Caco-2 (cell line): ENCODE measurements around the gene TEKT4. TPM values are rescaled to one million over a fixed set of nuclear protein-coding genes. Genes with fewer than 3 reads are reported as not detected.
"Not testable (repeated sequence)": the region's sequence is repeated elsewhere in the genome, so short reads cannot be mapped to it uniquely, and the experiment has no call there.

Source experiments
- BruUV-seq: library from RNA; stranded (reverse); fragments of 400-500 nt; replicated peaks from 2 replicates; lab custom pipeline; 2021; lab: Mats Ljungman, UMichigan
- CTCF ChIA-PET: fragments of 300-600 bp; sonication (Branson Sonifier 250); formaldehyde crosslinking; loops from one replicate; lab custom pipeline; 2022; ENCODE audit warnings: antibody characterized with exemption; lab: Charles Lee
- POLR2A ChIA-PET: fragments of 300-600 bp; sonication (Branson Sonifier 250); formaldehyde crosslinking; loops from one replicate; lab custom pipeline; 2022; ENCODE audit warnings: antibody characterized with exemption; lab: Charles Lee
- DNase-seq, 2 experiments: peaks; one replicate each; pipeline versions ENCODE4 v3.0.0 to v3.0.0-alpha.2; 2020 to 2022
- H3K27me3 ChIP-seq: replicated peaks from 2 replicates; pipeline ENCODE4 v1.6.0; 2011; ENCODE audit warnings: low read length; ENCODE audit not compliant: control insufficient read depth, insufficient read depth
- H3K36me3 ChIP-seq: 2 replicates; pipeline ENCODE4 v1.5.1; 2011; ENCODE audit warnings: low read length; ENCODE audit not compliant: control insufficient read depth, insufficient read depth
- H3K4me1 ChIP-seq: fragments of 250-450 bp; sonication (Bioruptor Pico); 2 replicates; pipeline ENCODE4 v1.5.1; 2020; ENCODE audit warnings: mild to moderate bottlenecking
- H3K4me3 ChIP-seq: 2 replicates; pipeline ENCODE4 v1.5.1; 2011; ENCODE audit warnings: low read depth, mild to moderate bottlenecking, control low read depth, low read length
- H3K9me3 ChIP-seq: fragments of 250-450 bp; sonication (Bioruptor Pico); 2 replicates; pipeline ENCODE4 v1.5.1; 2020; ENCODE audit warnings: mild to moderate bottlenecking, moderate library complexity
- H3K27ac Mint-ChIP-seq: one replicate; pipeline ENCODE4 v1.8.0; 2022; ENCODE audit warnings: mixed read lengths; ENCODE audit not compliant: unreplicated experiment
- H3K27me3 Mint-ChIP-seq: one replicate; pipeline ENCODE4 v1.8.0; 2022; ENCODE audit warnings: mixed read lengths; ENCODE audit not compliant: insufficient read depth, unreplicated experiment
- H3K36me3 Mint-ChIP-seq: one replicate; pipeline ENCODE4 v1.8.0; 2022; ENCODE audit warnings: mild to moderate bottlenecking, mixed read lengths; ENCODE audit not compliant: insufficient read depth, unreplicated experiment
- H3K4me1 Mint-ChIP-seq: one replicate; pipeline ENCODE4 v1.8.0; 2022; ENCODE audit warnings: low read depth, mixed read lengths; ENCODE audit not compliant: unreplicated experiment
- H3K4me3 Mint-ChIP-seq: one replicate; pipeline ENCODE4 v1.8.0; 2022; ENCODE audit warnings: mild to moderate bottlenecking, moderate library complexity, mixed read lengths; ENCODE audit not compliant: unreplicated experiment
- H3K9me3 Mint-ChIP-seq: one replicate; pipeline ENCODE4 v1.8.0; 2022; ENCODE audit warnings: mixed read lengths; ENCODE audit not compliant: unreplicated experiment
- CTCF ChIP-seq, 2 experiments: fragments of 200-600 bp in 1 of 2; IDR thresholded peaks; 1 replicate in 1 of 2; 2 replicates in 1 of 2; pipeline versions ENCODE4 v1.5.1 to v1.8.0; 2011 to 2022; ENCODE audit warnings: antibody characterized with exemption in 1 of 2, control low read depth in 1 of 2, inconsistent platforms in 1 of 2, low read depth in 1 of 2, low read length in 1 of 2, mild to moderate bottlenecking in 1 of 2, moderate library complexity in 1 of 2; ENCODE audit not compliant: insufficient read depth in 1 of 2, severe bottlenecking in 1 of 2, unreplicated experiment in 1 of 2
- intact Hi-C: fragments of 100-400 bp; cut with micrococcal nuclease; formaldehyde crosslinking; loops from one replicate; pipeline ENCODE4 v1.10.0; 2022; ENCODE audit not compliant: unreplicated experiment
- total RNA-seq: library from RNA; stranded (reverse); gene quantifications from 2 replicates; pipeline ENCODE4 v1.2.3, GENCODE V29; 2022

Gene TEKT4
- total RNA-seq, 1 experiment from 2014 or later = not detected

DNA sequence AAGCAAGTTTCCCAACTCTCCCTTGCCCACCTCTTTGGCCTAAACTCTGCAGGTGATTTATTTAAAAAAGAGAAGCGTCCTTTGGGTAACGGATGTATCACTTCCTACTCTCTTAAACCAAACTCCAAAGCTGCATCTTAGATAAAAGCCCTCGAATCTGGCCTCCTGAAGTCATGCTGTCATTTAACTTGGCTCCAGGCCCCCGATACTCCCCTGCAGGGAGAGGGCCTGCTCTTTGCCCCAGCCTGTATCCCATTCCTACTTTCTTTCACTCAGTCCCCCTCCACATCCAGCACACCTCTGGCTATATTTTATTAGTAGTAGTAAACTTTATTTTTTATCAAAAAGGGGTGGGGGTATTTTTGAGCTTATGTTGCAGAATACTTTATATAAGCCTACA lies 19.0 kb downstream of the TEKT4 start:
- H3K36me3 ChIP-seq = no peaks in the 10 kb centered on the region
- BruUV-seq = no TSS peak
- Mint-ChIP-seq H3K36me3 (no peaks in the 10 kb centered on the region), H3K9me3 (no peaks in the 10 kb centered on the region), H3K27me3 (peaks cover 11% of the 10 kb centered on the region), H3K27ac (no peak overlapping the region), H3K4me1 (no peaks in the 10 kb centered on the region), H3K4me3 (no peak overlapping the region)
- H3K4me1 ChIP-seq = no peaks in the 10 kb centered on the region
- H3K4me3 ChIP-seq = no peak overlapping the region
- ChIA-PET CTCF (no interaction called here), POLR2A (no interaction called here)
- intact Hi-C loops = no loop called here
- no peak for DNase-seq
- TF ChIP-seq CTCF (IDR thresholded peaks at IDR 0.05; ENCODE audit: insufficient read depth in 1 of 2, low read depth in 1 of 2, low read length in 1 of 2, severe bottlenecking in 1 of 2, unreplicated experiment in 1 of 2) = no peak
- no peaks in the 10 kb centered on the region for H3K27me3 ChIP-seq
- H3K9me3 ChIP-seq = no peaks in the 10 kb centered on the region

DNA sequence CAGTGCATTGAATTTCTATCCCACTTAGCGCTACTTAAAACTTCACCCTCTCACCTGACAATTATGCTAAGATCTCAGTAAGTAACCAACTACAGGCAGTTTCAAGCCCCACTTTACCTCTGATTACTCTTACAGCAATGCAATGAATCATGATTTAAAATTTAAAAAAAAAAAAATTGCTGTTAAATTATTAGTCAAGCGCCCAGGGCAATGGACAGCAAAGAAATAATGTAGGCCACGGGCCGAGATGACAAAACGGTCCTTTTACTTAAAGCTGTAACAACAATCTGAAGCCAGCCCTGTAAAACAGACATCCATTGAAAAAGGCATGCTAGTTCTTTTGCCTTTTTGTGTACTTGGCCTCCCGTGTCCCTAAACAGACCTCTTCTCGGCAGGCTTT lies 24.0 kb downstream of the TEKT4 start:
- intact Hi-C loops, H3K4me3 ChIP-seq, H3K4me3 Mint-ChIP-seq, H3K9me3 ChIP-seq, DNase-seq, H3K36me3 ChIP-seq, H3K27me3 ChIP-seq, H3K4me1 ChIP-seq, H3K9me3 Mint-ChIP-seq, POLR2A ChIA-PET, BruUV-seq, H3K4me1 Mint-ChIP-seq, H3K27ac Mint-ChIP-seq, CTCF ChIA-PET, H3K36me3 Mint-ChIP-seq: not testable (repeated sequence)
- peaks cover 19% of the 10 kb centered on the region for H3K27me3 Mint-ChIP-seq

DNA sequence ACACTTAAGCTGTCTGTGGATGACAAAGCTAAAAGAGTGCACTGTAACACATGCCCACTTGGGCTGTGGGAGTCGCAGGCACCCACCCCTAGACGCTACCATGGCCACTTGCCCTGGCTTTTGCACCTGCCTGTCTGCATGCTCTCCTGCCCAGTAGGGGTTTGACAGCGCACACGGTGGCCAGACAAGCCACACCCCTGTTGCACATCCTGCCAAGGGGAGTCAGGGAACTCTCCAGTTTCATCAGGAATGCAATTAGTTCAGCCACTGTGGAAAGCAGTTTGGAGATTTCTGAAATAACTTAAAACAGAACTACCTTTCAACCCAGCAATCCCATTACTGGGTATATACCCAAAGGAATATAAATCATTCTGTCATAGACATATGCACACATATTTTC lies 35.7 kb downstream of the TEKT4 start:
- H3K9me3 Mint-ChIP-seq, intact Hi-C loops, H3K4me3 Mint-ChIP-seq: not testable (repeated sequence)

DNA sequence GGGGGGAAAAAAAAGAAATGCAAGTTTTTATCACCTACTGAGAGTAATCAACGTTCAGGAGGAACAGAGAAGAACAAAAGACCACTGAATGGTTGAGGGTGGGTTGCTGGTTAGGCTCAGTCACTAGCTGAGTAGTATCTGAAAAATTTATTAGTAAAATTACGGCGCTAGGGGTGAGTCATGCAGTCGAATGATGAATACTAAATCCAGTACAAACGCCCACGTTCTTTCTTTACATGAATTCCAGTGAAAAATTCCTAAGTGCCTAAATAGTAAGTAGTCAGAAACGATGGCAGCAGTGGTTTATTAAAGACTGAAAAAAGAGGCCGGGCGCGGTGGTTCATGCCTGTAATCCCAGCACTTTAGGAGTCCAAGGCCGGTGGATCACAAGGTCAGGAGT lies 52.0 kb downstream of the TEKT4 start:
- H3K4me1 Mint-ChIP-seq = no peaks in the 10 kb centered on the region
- CTCF ChIA-PET = no interaction called here

More for the DNA sequence above, 35.7 kb downstream of the TEKT4 start:
- H3K27me3 Mint-ChIP-seq = peaks cover 21% of the 10 kb centered on the region
- DNase-seq, BruUV-seq, H3K4me1 Mint-ChIP-seq, H3K27me3 ChIP-seq, H3K4me3 ChIP-seq, H3K4me1 ChIP-seq, H3K36me3 ChIP-seq, H3K9me3 ChIP-seq, CTCF ChIA-PET, POLR2A ChIA-PET, H3K36me3 Mint-ChIP-seq, H3K27ac Mint-ChIP-seq: not testable (repeated sequence)

DNA sequence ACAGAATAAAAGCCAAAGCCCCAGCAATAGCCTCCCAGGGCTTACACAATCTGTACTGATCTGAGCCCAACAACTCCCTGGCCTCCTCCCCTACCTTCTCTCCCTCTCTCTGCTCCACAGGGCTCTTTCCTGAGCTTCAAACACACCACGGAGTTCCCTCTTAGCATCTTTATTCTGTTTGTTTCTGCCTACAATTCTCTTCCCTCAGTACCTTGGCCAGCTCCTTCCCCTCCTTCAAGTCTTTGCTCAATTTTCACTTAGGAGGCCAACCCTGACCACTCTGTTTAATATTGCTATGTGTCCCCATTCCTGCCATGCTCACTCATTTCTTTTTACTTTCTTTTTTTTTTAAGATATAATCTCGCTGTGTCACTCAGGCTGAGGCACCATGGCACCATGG lies 53.8 kb downstream of the TEKT4 start:
- H3K27me3 ChIP-seq, intact Hi-C loops, H3K4me3 ChIP-seq, POLR2A ChIA-PET, H3K9me3 Mint-ChIP-seq, DNase-seq, H3K36me3 Mint-ChIP-seq, BruUV-seq, H3K9me3 ChIP-seq, H3K27ac Mint-ChIP-seq, H3K4me1 ChIP-seq, H3K4me1 Mint-ChIP-seq, CTCF ChIA-PET, H3K4me3 Mint-ChIP-seq, H3K36me3 ChIP-seq: not testable (repeated sequence)
- peaks cover 13% of the 10 kb centered on the region for H3K27me3 Mint-ChIP-seq

More for the DNA sequence above, 52.0 kb downstream of the TEKT4 start:
- H3K27me3 ChIP-seq = no peaks in the 10 kb centered on the region; the same call in 1 of the 2 replicates
- H3K9me3 Mint-ChIP-seq = no peaks in the 10 kb centered on the region
- H3K36me3 ChIP-seq = no peaks in the 10 kb centered on the region
- no peak overlapping the region for H3K4me3 ChIP-seq
- H3K4me1 ChIP-seq = no peaks in the 10 kb centered on the region
- H3K9me3 ChIP-seq = no peaks in the 10 kb centered on the region
- intact Hi-C loops = no loop called here
- no peak for TF ChIP-seq CTCF (IDR thresholded peaks at IDR 0.05; ENCODE audit: insufficient read depth in 1 of 2, low read depth in 1 of 2, low read length in 1 of 2, severe bottlenecking in 1 of 2, unreplicated experiment in 1 of 2)
- DNase-seq = no peak
- no peaks in the 10 kb centered on the region for H3K36me3 Mint-ChIP-seq
- no peak overlapping the region for H3K27ac Mint-ChIP-seq
- no peak overlapping the region for H3K4me3 Mint-ChIP-seq
- BruUV-seq = no TSS peak
- peaks cover 13% of the 10 kb centered on the region for H3K27me3 Mint-ChIP-seq
- POLR2A ChIA-PET = no interaction called here
